Testis (tissue), 2 donors: ENCODE results near the gene SLC12A2.

Experiments used
- CTCF ChIP-seq, 3 experiments: fragments of 450-650 bp in 2 of 3; fragments of 200-600 bp in 1 of 3; sonication (generic) in 1 of 3; IDR thresholded peaks; one replicate each; pipeline ENCODE4 v1.5.1; 2016 to 2019; ENCODE audit warnings: antibody characterized with exemption in 3 of 3, mild to moderate bottlenecking in 2 of 3, moderate library complexity in 1 of 3
- POLR2A ChIP-seq: fragments of 450-650 bp; IDR thresholded peaks from one replicate; pipeline ENCODE4 v1.6.1; 2017; ENCODE audit warnings: antibody characterized with exemption, mild to moderate bottlenecking, moderate library complexity

- TF ChIP-seq CTCF (IDR thresholded peaks at IDR 0.05): no peak
- TF ChIP-seq POLR2A: no peak
Measured at GRCh38 chr5:128135286-128135685, 51.7 kb downstream of the SLC12A2 start.
